Kasumi-1 (cell line): Measurements from ENCODE around the gene SORL1-AS1.

ENCODE experiments used
- DNase-seq, 2 experiments: peaks; one replicate each; lab custom pipeline; 2025; lab: John Stamatoyannopoulos, UW

SORL1-AS1 gene

GRCh38 chr11:121476379-121477032 is 23.7 kb upstream of the SORL1-AS1 start:
- no peak for DNase-seq

GRCh38 chr11:121474680-121475079 is 21.9 kb upstream of the SORL1-AS1 start:
- no peak for DNase-seq

DNA sequence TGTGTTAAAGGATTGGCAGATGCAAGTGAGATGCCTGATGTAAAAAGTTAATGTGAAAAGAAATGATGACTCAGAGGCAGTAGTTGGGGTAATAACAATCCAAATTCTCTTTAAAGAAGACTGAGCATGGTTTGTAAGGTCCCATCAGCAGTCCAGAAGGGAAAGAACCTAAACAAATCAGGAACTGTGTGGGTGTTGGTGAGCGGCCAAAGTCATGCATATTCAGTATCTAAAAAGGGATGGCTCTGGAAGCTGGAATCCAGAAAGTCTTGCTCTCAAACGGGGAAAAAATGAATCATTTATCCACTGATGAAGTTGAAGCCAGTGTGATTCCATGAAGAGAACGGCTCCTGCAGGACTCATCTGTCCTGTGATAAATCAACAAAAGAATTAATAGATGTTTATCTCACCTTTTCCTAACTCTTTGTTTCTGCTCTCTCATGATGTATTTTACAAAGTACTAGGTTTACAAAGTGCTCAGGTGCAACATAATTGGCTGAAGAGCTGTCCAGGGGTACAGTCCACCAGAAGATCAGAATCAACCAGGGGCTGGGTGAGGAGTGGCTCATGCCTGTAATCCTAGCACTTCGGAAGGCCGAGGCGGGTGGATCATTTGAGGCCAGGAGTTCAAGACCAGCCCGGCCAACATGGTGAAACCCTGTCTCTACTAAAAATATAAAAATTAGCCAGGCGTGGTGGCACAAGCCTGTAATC is 20.5 kb upstream of the SORL1-AS1 start:
- DNase-seq = no peak

DNA sequence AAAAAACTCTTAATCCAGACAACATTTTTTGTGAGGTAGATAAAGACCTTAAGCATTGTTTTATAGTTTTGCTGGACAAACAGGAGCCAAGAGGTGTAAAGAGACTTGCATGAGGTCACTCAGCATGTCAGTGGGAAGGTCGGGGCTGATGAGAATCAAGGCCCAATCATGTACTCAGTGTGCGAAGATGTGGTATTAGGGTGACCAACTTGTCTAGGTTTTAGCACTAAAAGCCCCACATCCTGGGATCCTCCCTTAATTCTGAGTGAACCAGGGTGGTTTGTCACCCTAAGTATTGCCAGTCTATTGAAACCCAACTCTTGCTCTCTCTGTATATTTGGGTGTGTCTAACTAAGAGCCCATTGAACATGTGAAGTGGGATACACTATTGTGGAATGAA is 19.5 kb upstream of the SORL1-AS1 start:
- no peak for DNase-seq

GRCh38 chr11:121471167-121471566 is 18.4 kb upstream of the SORL1-AS1 start:
- DNase-seq = no peak

DNA sequence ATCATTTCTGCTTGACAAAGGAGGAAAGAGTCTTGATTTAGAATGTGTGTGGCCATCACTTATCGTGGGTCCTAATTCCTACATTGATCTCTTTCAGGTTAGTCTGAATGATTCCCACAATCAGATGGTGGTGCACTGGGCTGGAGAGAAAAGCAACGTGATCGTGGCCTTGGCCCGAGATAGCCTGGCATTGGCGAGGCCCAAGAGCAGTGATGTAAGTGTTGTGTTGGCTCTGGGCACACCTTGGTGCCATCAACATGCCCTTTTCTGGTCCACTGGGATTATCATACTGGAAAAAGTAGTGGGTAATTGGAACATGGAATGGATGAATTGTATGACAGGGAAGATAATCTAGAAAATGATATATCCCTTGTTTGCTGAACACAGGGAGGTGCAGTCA is 17.1 kb upstream of the SORL1-AS1 start:
- DNase-seq = no peak

- no peak for DNase-seq
Observed at GRCh38 chr11:121467965-121468364, 15.2 kb upstream of the SORL1-AS1 start.

GRCh38 chr11:121467471-121467870 is 14.7 kb upstream of the SORL1-AS1 start:
- no peak for DNase-seq

DNA sequence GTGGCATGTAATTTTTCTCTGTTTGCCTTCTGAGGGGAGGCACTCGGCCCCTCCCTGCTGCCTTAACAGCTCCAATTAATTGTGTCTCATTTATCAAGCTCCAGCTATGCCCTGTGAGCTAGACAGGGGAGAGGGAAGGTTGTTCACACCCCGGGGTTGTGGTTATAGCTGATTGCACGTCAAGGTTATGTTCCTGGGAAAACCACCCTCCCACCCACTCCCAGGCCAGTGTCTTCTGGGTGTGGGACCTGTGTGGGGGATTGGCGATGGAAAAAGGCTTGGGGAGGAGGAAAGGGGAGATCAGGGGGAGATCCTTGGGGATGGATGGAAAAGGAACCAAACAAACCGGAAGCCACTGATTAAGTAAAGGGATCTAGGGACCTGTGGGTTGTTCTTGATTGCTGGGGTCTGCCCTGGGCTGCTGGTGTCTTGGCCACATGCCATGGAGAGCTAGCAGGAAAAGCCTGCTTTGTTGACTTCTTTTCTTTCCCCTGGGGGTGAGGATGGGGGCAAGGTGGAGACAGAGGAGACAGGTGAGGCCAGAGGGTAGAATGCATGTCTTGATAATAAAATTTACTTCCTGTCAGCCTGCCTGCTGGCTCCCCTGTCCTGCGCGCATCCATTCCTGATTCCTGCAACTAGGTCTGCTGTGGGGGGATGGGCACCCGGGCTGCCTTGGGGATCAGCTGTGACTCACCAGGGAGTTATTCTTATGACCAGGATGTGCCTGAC is 13.5 kb upstream of the SORL1-AS1 start:
- peak; percentile 62 to 65 for DNase-seq

DNA sequence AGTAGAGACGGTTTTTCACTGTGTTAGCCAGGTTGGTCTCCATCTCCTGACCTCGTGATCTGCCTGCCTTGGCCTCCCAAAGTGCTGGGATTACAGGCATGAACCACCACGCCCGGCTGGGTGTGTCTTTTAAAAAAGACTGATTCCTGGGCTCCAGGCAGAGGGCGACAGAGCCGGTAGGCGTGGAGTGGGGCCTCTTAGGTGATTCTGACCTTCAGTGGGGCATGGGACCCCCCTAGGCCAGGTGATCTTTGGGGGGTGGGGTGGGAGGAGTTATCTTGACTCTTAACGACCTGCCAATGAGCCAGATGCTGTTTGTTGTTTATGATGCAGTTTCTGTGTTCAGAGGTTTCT is 12.9 kb upstream of the SORL1-AS1 start:
- no peak for DNase-seq

- peak; percentile 85 for DNase-seq
Observed at GRCh38 chr11:121464352-121464946, 11.7 kb upstream of the SORL1-AS1 start.

GRCh38 chr11:121463689-121464335 is 11.0 kb upstream of the SORL1-AS1 start:
- DNase-seq = no peak

- DNase-seq = no peak
Observed at GRCh38 chr11:121461843-121462242, 9.1 kb upstream of the SORL1-AS1 start.

GRCh38 chr11:121460941-121461514 is 8.3 kb upstream of the SORL1-AS1 start:
- no peak for DNase-seq

DNA sequence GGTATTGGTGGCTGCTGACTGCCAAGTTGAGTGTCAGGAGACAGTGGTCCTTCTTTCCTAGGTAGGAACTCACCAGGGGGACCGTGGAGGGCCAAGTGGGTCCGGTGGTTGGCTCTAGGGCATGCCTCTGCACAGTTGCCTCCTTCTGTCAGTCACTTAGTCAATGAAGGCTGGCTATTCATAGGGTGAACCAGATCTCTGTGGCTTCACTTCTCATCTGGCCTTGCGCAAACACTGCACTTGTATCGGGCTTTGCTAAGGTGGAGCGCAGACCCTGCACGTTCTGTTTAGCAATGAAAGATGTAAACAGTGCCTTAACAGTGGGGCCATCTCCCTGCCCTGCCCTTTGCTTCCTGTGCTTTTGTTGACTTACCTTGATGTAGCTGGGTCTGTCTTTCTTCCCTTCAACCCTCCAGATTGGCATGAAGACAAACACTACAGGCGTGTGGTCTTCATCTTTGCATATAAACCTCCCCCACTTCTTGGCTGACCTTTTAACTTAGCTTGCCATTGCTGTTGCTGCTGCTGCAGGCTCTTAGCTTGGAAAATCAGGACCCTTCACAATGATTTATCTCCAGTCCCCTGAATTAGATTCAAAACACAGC is 6.7 kb upstream of the SORL1-AS1 start:
- DNase-seq = no peak

DNA sequence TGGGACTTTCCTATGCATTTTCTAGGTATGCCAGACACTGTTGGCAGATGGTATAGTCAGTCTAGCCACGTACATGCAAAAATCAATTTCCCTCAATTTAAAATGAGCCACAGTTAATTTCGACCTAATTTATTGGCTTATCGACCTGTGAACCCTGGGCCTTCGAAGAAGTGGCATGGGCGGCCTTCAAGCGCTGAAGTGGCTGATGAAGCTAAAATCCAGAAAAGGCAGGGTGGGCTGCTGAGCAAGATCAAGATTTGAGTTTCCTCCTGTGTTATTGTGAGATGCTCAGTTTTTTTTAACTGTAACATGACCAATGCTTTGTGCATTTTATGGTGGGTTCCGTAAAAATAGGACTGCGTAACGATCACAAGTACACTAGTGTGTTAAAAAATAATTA is 5.8 kb upstream of the SORL1-AS1 start:
- no peak for DNase-seq

DNA sequence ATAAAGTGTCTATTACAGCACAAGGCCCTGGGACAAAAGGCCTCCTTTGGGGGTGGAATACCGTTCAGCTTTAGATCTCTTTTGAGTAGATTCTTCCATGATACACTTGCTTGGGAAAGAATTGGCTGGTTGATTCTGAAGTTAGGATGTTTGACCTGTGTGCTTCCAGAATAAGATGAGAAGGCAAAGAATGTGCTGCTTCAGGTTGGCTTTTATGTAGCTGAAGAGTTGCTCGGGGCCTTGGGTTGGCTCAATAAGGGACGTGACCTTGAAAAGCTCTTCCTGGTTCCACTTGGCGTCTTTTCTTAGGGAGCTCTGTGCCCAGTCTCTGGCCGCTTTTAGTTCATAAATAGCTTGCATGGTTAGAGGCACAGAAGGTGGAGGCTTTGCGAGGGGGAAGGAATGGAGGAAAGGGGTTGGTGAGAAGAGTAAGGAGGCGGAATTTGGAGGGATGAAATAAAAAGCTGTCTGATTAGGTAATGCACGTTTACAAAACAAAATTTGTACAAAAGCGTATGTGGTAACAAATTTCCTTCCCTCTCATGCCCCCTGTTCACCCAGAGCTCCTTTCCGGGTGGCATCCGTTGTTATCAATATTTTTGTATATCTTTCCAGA is 4.2 kb upstream of the SORL1-AS1 start:
- no peak for DNase-seq

GRCh38 chr11:121456151-121456550 is 3.4 kb upstream of the SORL1-AS1 start:
- DNase-seq = no peak

- no peak for DNase-seq
Observed at GRCh38 chr11:121455115-121455514, 2.3 kb upstream of the SORL1-AS1 start.

DNA sequence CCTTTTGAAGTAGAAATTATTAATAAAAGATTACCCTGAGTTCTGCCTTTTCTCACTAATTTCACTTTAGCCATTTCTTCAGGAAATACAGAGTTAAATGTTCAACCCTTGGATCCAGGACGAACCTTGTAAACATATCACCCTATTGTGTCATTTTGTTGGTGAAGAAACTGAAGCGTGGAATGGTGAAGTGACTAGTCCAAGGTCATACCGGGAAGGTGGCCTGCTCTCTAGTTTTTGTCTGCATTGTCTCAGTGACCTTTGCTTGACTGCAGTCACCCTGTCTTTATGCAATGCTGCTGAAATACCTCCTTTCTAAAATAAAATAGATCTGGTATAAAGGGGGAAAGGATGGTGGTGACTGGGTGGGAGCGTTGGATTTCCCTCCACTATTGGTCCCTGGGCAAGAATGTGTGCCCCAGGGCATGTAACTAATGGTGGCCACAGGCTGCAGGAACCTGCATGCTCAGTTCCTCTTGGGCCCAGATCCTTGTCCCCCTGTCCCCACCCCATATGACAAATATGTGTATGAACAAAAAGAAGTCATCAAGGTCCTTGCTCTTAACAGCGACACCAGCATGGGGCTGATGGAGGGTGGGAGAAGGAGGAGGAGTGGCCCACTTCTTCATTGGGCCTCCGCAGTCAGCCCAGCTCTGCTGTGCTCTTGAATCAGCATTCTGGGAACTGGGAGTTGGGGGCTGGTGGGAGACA is 977 bp upstream of the SORL1-AS1 start:
- DNase-seq = no peak
